Osteoblast (primary cell): ENCODE results near the gene SLC1A2. TPM values are rescaled to one million over a fixed set of nuclear protein-coding genes. Genes with fewer than 3 reads are reported as not detected.

Source experiments
- DNase-seq: peaks from one replicate; pipeline ENCODE4 v3.0.0; 2011; ENCODE audit warnings: low spot score, mixed read lengths; ENCODE audit not compliant: insufficient read length; ENCODE audit errors: missing footprints
- H2AFZ ChIP-seq: 2 replicates; pipeline ENCODE4 v1.6.0; 2011; ENCODE audit warnings: mild to moderate bottlenecking, low read length
- H3K27ac ChIP-seq: 2 replicates; pipeline ENCODE4 v1.5.1; 2011; ENCODE audit warnings: mild to moderate bottlenecking, low read depth, low read length, moderate library complexity
- H3K27me3 ChIP-seq: 2 replicates; pipeline ENCODE4 v1.6.0; 2012; ENCODE audit warnings: mild to moderate bottlenecking, control low read depth, inconsistent platforms, low read length, moderate library complexity; ENCODE audit not compliant: insufficient read depth
- H3K36me3 ChIP-seq: 2 replicates; pipeline ENCODE4 v1.5.1; 2011; ENCODE audit warnings: mild to moderate bottlenecking, low read length, control low read depth, moderate library complexity; ENCODE audit not compliant: insufficient read depth
- H3K4me1 ChIP-seq: 2 replicates; pipeline ENCODE4 v1.5.1; 2011; ENCODE audit warnings: mild to moderate bottlenecking, low read length, control low read depth, moderate library complexity; ENCODE audit not compliant: insufficient read depth
- H3K4me2 ChIP-seq: 2 replicates; pipeline ENCODE4 v1.6.0; 2011; ENCODE audit warnings: mild to moderate bottlenecking, low read length; ENCODE audit not compliant: insufficient read depth
- H3K4me3 ChIP-seq: fragments of 200-600 bp; sonication (generic); 3 replicates; pipeline ENCODE4 v1.5.1; 2012; ENCODE audit warnings: mild to moderate bottlenecking, low read length, inconsistent platforms; ENCODE audit not compliant: insufficient read depth
- H3K79me2 ChIP-seq: 2 replicates; pipeline ENCODE4 v1.6.0; 2012; ENCODE audit warnings: mild to moderate bottlenecking, low read length, control low read depth, inconsistent platforms; ENCODE audit not compliant: insufficient read depth
- H3K9me3 ChIP-seq: 2 replicates; pipeline ENCODE4 v1.5.1; 2011; ENCODE audit warnings: low read depth, low read length, control low read depth
- H4K20me1 ChIP-seq: 2 replicates; pipeline ENCODE4 v1.6.0; 2012; ENCODE audit warnings: mild to moderate bottlenecking, low read length, control low read depth; ENCODE audit not compliant: insufficient read depth
- total RNA-seq: library from RNA; depleted of rRNA; stranded (reverse); fragments of >200 nt; gene quantifications from 2 replicates; pipeline ENCODE4 v1.2.3, GENCODE V29; 2012
- TF ChIP-seq, protein P1 (sequence below): IDR thresholded peaks from 2 replicates; pipeline ENCODE4 v1.5.1; 2011; ENCODE audit warnings: mild to moderate bottlenecking, low read depth, low read length, moderate library complexity; ENCODE audit errors: extremely low read depth

Gene SLC1A2
- total RNA-seq, 1 donor = 0.72 TPM

DNA sequence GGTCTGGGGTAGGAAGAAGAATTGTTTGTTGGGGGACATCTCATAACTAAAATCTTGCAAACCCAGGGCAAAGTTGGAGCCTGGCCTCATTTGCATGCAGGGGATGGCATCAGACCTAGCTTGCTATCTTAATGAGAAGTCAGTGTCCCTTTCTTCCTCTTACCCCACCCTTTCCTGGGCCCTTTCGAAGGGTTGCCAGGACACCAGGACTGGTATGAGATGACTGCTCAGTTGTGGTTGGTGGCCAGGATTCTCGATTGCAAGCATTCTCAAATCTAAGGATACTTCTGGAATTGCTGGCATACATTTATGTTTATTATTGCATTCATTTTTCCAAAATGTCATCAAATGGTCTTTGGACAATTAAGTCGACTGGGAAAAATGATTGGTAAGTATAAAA is 131.0 kb downstream of the SLC1A2 start:
- H3K36me3 ChIP-seq = no peaks in the 10 kb centered on the region
- TF ChIP-seq, protein P1, sequence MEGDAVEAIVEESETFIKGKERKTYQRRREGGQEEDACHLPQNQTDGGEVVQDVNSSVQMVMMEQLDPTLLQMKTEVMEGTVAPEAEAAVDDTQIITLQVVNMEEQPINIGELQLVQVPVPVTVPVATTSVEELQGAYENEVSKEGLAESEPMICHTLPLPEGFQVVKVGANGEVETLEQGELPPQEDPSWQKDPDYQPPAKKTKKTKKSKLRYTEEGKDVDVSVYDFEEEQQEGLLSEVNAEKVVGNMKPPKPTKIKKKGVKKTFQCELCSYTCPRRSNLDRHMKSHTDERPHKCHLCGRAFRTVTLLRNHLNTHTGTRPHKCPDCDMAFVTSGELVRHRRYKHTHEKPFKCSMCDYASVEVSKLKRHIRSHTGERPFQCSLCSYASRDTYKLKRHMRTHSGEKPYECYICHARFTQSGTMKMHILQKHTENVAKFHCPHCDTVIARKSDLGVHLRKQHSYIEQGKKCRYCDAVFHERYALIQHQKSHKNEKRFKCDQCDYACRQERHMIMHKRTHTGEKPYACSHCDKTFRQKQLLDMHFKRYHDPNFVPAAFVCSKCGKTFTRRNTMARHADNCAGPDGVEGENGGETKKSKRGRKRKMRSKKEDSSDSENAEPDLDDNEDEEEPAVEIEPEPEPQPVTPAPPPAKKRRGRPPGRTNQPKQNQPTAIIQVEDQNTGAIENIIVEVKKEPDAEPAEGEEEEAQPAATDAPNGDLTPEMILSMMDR = no peak
- H3K4me1 ChIP-seq = peaks cover 23% of the 10 kb centered on the region
- no peak overlapping the region for H3K27ac ChIP-seq
- H3K4me2 ChIP-seq = no peak overlapping the region
- H2AFZ ChIP-seq = peak overlapping the region; percentile 48
- no peaks in the 10 kb centered on the region for H4K20me1 ChIP-seq
- no peaks in the 10 kb centered on the region for H3K27me3 ChIP-seq
- no peak overlapping the region for H3K4me3 ChIP-seq
- no peaks in the 10 kb centered on the region for H3K79me2 ChIP-seq
- DNase-seq = no peak
- H3K9me3 ChIP-seq = no peaks in the 10 kb centered on the region

DNA sequence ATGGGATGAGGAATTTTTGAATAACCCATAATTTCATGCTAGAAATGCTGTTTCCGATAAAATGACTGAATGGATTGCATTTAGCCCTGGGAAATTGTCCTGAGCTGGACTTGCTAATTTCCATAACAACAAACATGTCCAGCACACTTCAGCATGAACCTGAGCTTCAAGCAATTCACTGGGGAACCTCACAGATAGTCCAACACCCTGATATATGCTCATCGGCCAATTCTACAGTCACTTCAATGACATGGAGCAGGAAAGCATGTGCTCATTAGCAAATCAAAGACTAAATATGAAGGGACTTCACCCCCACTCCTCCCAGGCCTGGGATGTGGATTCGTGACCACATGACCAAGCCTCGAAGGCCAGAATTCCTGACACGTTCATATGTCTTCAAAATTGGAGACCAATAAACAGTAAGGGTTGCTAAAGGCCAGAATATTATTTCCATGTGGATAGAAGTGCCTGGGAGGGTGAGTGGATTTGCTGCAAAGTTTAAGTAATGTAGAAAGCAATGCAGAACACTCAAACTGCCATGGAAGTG is 131.9 kb downstream of the SLC1A2 start:
- DNase-seq = no peak
- H2AFZ ChIP-seq = no peak overlapping the region
- H3K9me3 ChIP-seq = no peaks in the 10 kb centered on the region
- H3K36me3 ChIP-seq = no peaks in the 10 kb centered on the region
- H3K79me2 ChIP-seq = no peaks in the 10 kb centered on the region
- no peak overlapping the region for H3K4me3 ChIP-seq
- no peaks in the 10 kb centered on the region for H4K20me1 ChIP-seq
- H3K27me3 ChIP-seq = no peaks in the 10 kb centered on the region
- TF ChIP-seq, protein P1 = no peak
- H3K27ac ChIP-seq = no peak overlapping the region
- peaks cover 28% of the 10 kb centered on the region for H3K4me1 ChIP-seq
- H3K4me2 ChIP-seq = no peak overlapping the region

DNA sequence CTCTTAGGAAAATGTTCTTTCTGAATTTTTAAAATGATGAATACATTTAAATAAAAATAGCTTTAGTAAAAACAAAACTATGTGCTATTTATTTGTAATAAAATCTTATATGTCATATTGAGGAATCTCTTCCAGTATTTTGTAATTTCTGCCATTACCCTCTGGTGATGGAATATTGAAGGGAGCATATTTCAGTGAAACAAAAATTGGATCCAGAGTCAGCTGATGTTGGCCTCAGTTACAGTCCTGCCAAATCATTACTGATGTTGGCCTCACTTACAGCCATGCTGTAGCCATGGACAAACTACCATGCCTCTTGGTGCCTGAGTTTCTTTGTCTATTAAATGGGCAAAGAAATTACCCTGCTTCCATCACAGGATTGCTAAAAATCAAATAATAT is 133.2 kb downstream of the SLC1A2 start:
- Histone ChIP-seq H3K4me2 (no peak overlapping the region), H3K27ac (no peak overlapping the region), H3K9me3 (no peaks in the 10 kb centered on the region), H3K27me3 (no peaks in the 10 kb centered on the region), H3K79me2 (no peaks in the 10 kb centered on the region), H3K36me3 (no peaks in the 10 kb centered on the region), H2AFZ (no peak overlapping the region), H3K4me3 (no peak overlapping the region), H4K20me1 (no peaks in the 10 kb centered on the region), H3K4me1 (peaks cover 33% of the 10 kb centered on the region)
- DNase-seq = no peak
- TF ChIP-seq, protein P1 = no peak

DNA sequence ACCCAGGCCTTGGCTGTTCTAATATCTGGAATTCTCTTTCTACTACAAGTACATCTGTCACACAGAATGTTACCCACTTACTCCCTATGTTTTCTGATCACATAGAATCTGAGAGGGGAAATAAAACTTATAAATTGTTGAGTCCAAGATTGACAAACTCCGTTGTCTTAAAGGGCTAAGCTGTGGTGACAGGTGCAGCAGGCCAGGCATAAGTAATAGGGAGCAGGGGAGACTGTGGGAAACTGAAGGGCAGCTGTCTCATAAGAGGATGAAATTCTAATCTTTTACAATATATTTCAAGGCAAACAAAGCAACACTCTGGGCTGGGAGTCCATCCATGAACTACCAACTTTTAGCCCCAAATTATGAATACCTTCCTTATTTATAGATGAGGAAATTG is 133.9 kb downstream of the SLC1A2 start:
- TF ChIP-seq, protein P1 = no peak
- Histone ChIP-seq H3K27me3 (no peaks in the 10 kb centered on the region), H3K36me3 (no peaks in the 10 kb centered on the region), H3K9me3 (no peaks in the 10 kb centered on the region), H3K4me1 (peaks cover 33% of the 10 kb centered on the region), H3K79me2 (no peaks in the 10 kb centered on the region), H3K4me2 (no peak overlapping the region), H3K27ac (no peak overlapping the region), H3K4me3 (no peak overlapping the region), H4K20me1 (no peaks in the 10 kb centered on the region), H2AFZ (no peak overlapping the region)
- no peak for DNase-seq
